Kidney (tissue), 14 donors: ENCODE data around the gene G3BP1. TPM values are rescaled to one million over a fixed set of nuclear protein-coding genes. Genes with fewer than 3 reads are reported as not detected.
"Not testable (repeated sequence)": the region's sequence is repeated elsewhere in the genome, so short reads cannot be mapped to it uniquely, and the experiment has no call there.

Experiments used
- DNase-seq, 5 donors: peaks; one replicate each; pipeline ENCODE4 v3.0.0-alpha.2; 2013 to 2020
- FAIRE-seq: peaks from 2 replicates; lab custom pipeline; 2012; peaks lifted over from hg19 to GRCh38; lab: Jason Lieb, UNC
- H3K27ac ChIP-seq, 2 donors: one replicate each; pipeline ENCODE4 v1.7.0; 2013; ENCODE audit warnings: low read depth in 2 of 2, low read length in 2 of 2, inconsistent platforms in 1 of 2
- H3K27me3 ChIP-seq: one replicate; pipeline ENCODE4 v1.7.1; 2013; ENCODE audit warnings: low read length, inconsistent platforms; ENCODE audit not compliant: control insufficient read depth, insufficient read depth
- H3K36me3 ChIP-seq, 3 donors: one replicate each; pipeline versions ENCODE4 v1.7.0 to v1.7.1; 2013; ENCODE audit warnings: low read length in 3 of 3, control low read depth in 1 of 3, inconsistent platforms in 1 of 3; ENCODE audit not compliant: insufficient read depth in 3 of 3, control insufficient read depth in 2 of 3
- H3K4me1 ChIP-seq, 3 donors: one replicate each; pipeline versions ENCODE4 v1.7.0 to v1.7.1; 2013; ENCODE audit warnings: low read length in 3 of 3, inconsistent platforms in 1 of 3, low read depth in 1 of 3; ENCODE audit not compliant: control insufficient read depth in 2 of 3, insufficient read depth in 2 of 3
- H3K4me3 ChIP-seq, 3 donors: one replicate each; pipeline versions ENCODE4 v1.7.0 to v1.8.1; 2013; ENCODE audit warnings: low read length in 3 of 3, control low read depth in 1 of 3, inconsistent platforms in 1 of 3
- H3K9ac ChIP-seq, 3 donors: one replicate each; pipeline versions ENCODE4 v1.7.0 to v1.7.1; 2013; ENCODE audit warnings: low read length in 3 of 3, control low read depth in 1 of 3, inconsistent platforms in 1 of 3
- H3K9me3 ChIP-seq, 3 donors: one replicate each; pipeline versions ENCODE4 v1.7.0 to v1.7.1; 2013; ENCODE audit warnings: low read length in 3 of 3, control low read depth in 1 of 3, inconsistent platforms in 1 of 3; ENCODE audit not compliant: control insufficient read depth in 2 of 3, insufficient read depth in 1 of 3
- intact Hi-C: fragments of 100-400 bp; cut with DNase I; formaldehyde crosslinking; loops from one replicate; pipeline ENCODE4 v1.11.1; 2022
- polyA plus RNA-seq: library from polyadenylated mRNA; stranded (reverse); fragments of 350-450 nt; fragmentation: Illumina TruSeq; extraction: RNeasy Lipid Tissue Mini Kit (QIAGEN cat#74804); gene quantifications from one replicate; pipeline ENCODE4 v1.2.3, GENCODE V29; 2014; ENCODE audit warnings: low read depth, low replicate concordance; ENCODE audit not compliant: insufficient read depth
- total RNA-seq: library from RNA; stranded (reverse); fragmentation: NEBNext Ultra II Directional; extraction: Animal tissue kit (Norgen Biotek cat#: 25700); gene quantifications from one replicate; pipeline ENCODE4 v1.2.1, GENCODE V29; 2021
- TF ChIP-seq, protein P1 (sequence below): IDR thresholded peaks from 3 replicates; pipeline ENCODE4 v1.5.1; 2012; ENCODE audit warnings: mild to moderate bottlenecking, moderate library complexity, borderline replicate concordance; ENCODE audit not compliant: insufficient read depth; ENCODE audit errors: extremely low read depth
- donor health status: control.
- donor health status: control.
- donor health status: control.
- donor health status: control.
- donor health status: control.
- donor health status: DM: yes; HTN: yes; CAD: no.
- donor health status: Normal renal cell carcinoma (clear cell type).

The G3BP1 gene
- total and polyA plus RNA-seq, 2 donors from 2014 or later: 34.2 to 165 TPM

DNA sequence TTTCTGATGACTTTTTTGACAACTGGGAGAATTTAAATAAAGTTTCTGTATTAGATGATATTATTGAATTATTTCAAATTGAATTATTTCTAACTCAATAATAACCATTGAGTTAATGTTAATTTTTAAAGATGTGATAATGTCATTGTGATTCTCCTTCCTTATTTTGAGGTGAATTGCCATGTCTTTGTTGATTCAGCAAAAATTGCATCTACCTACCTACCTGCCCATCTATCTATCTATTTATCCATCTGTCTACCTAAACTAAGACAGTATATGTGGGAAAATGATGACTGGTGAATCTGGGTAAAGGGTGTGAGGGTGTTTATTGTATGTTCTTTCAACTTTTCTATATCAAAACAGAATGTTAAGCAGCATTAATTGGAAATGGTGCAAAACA is 75.0 kb downstream of the G3BP1 start:
- intact Hi-C loops: no loop called here
- Histone ChIP-seq H3K4me1 (no peaks in the 10 kb centered on the region), H3K4me3 (no peak overlapping the region), H3K9ac (no peak overlapping the region), H3K36me3 (no peaks in the 10 kb centered on the region), H3K27ac (no peak overlapping the region), H3K27me3 (no peaks in the 10 kb centered on the region), H3K9me3 (peaks cover 0 to 3% (median 0%) of the 10 kb centered on the region in 3 donors)
- TF ChIP-seq, protein P1, sequence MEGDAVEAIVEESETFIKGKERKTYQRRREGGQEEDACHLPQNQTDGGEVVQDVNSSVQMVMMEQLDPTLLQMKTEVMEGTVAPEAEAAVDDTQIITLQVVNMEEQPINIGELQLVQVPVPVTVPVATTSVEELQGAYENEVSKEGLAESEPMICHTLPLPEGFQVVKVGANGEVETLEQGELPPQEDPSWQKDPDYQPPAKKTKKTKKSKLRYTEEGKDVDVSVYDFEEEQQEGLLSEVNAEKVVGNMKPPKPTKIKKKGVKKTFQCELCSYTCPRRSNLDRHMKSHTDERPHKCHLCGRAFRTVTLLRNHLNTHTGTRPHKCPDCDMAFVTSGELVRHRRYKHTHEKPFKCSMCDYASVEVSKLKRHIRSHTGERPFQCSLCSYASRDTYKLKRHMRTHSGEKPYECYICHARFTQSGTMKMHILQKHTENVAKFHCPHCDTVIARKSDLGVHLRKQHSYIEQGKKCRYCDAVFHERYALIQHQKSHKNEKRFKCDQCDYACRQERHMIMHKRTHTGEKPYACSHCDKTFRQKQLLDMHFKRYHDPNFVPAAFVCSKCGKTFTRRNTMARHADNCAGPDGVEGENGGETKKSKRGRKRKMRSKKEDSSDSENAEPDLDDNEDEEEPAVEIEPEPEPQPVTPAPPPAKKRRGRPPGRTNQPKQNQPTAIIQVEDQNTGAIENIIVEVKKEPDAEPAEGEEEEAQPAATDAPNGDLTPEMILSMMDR: no peak
- DNase-seq (no peak), FAIRE-seq (no peak)

DNA sequence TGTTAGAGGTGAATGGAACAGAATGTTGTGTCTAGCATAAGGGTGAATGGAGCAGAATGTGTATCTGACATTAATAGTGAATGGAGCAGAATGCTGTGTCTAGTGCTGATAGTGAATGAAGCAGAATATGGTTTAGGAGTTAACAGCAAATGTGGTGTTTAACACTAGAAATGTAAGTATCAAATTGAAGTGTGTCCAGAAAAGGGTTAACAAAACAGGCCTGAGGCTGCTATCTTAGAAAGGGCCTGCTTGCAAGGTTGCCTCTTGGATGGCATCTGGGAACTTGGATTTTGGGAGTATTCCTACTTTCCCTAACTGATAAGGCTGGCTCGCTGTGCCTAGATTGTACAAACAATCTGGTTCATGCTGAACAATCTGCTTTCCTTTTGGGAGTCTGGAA is 76.1 kb downstream of the G3BP1 start:
- H3K9me3 ChIP-seq: peaks cover 0 to 3% (median 0%) of the 10 kb centered on the region in 3 donors
- DNase-seq: no peak
- H3K4me1 ChIP-seq: no peaks in the 10 kb centered on the region
- no peaks in the 10 kb centered on the region for H3K36me3 ChIP-seq
- TF ChIP-seq, protein P1: no peak
- no peak overlapping the region for H3K9ac ChIP-seq
- H3K27me3 ChIP-seq: no peaks in the 10 kb centered on the region
- intact Hi-C loops: no loop called here
- H3K27ac ChIP-seq: no peak overlapping the region
- H3K4me3 ChIP-seq: no peak overlapping the region
- no peak for FAIRE-seq

DNA sequence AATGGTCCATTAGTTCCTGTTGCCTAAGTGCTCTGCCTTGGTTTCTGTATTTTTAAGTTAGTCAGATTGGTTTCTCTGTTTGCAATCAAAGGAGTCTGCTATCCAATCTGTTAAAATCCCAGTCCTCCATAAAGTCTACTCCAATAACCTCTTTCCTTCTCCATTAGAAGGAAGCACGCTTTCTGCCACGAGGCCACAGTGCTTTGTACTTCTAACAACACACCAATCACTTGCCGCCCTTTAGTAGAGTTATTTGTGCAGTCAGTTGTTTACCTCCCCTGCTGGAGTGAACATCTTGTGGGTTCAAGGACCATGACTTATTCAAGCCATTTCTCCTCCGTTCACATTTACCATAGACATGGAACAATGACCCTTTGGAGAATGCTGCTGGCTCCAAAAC is 83.9 kb downstream of the G3BP1 start:
- no peak overlapping the region for H3K9ac ChIP-seq
- no peaks in the 10 kb centered on the region for H3K27me3 ChIP-seq
- FAIRE-seq (no peak), DNase-seq (no peak)
- no peak overlapping the region for H3K4me3 ChIP-seq
- no peaks in the 10 kb centered on the region for H3K36me3 ChIP-seq
- H3K4me1 ChIP-seq: no peaks in the 10 kb centered on the region
- no peaks in the 10 kb centered on the region for H3K9me3 ChIP-seq
- H3K27ac ChIP-seq: no peak overlapping the region
- intact Hi-C loops: no loop called here
- TF ChIP-seq, protein P1: no peak

DNA sequence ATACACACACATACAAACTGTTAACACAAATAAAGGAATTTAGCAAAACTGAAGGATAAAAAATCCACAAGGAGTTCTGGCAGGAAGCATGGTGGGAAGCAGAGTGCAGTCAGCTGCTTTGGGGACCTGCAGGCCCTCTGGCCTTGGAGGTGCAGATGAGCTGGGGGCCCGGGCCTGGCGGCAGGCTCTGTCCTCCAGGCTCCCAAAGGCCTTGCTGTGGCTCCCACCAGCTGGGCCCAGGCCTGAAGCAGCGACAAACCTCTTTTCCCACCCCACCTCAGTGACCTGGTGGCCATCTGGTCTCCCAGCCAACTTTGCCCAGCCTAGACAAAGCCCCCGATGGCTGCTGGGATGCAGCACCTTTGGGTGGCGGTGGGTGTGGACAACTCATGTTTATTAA is 85.1 kb downstream of the G3BP1 start:
- FAIRE-seq: no peak

DNA sequence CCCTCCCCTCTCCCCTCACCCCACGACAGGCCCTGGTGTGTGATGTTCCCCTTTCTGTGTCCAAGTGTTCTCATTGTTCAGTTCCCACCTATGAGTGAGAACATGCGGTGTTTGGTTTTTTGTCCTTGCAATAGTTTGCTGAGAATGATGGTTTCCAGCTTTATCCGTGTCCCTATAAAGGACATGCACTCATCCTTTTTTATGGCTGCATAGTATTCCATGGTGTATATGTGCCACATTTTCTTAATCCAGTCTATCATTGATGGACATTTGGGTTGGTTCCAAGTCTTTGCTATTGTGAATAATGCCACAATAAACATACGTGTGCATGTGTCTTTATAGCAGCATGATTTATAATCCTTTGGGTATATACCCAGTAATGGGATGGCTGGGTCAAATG is 89.1 kb downstream of the G3BP1 start:
- H3K4me1 ChIP-seq, H3K36me3 ChIP-seq, H3K9me3 ChIP-seq, FAIRE-seq, H3K4me3 ChIP-seq, H3K27ac ChIP-seq, intact Hi-C loops, H3K27me3 ChIP-seq, DNase-seq, H3K9ac ChIP-seq: not testable (repeated sequence)

More for the DNA sequence above, 85.1 kb downstream of the G3BP1 start:
- no peak for DNase-seq
- intact Hi-C loops: no loop called here
- Histone ChIP-seq H3K4me3 (no peak overlapping the region), H3K27me3 (no peaks in the 10 kb centered on the region), H3K4me1 (no peaks in the 10 kb centered on the region), H3K27ac (no peak overlapping the region), H3K9ac (no peak overlapping the region), H3K9me3 (no peaks in the 10 kb centered on the region), H3K36me3 (no peaks in the 10 kb centered on the region)
- TF ChIP-seq, protein P1: no peak
